NCI-H1048 (cell line): ENCODE results near the gene MAML2.
A peak's percentile ranks its signal among the peaks of the same experiment; 100 is the strongest.

ENCODE experiments used
- DNase-seq: peaks from one replicate; lab custom pipeline; 2025; lab: John Stamatoyannopoulos, UW

MAML2 gene

DNA sequence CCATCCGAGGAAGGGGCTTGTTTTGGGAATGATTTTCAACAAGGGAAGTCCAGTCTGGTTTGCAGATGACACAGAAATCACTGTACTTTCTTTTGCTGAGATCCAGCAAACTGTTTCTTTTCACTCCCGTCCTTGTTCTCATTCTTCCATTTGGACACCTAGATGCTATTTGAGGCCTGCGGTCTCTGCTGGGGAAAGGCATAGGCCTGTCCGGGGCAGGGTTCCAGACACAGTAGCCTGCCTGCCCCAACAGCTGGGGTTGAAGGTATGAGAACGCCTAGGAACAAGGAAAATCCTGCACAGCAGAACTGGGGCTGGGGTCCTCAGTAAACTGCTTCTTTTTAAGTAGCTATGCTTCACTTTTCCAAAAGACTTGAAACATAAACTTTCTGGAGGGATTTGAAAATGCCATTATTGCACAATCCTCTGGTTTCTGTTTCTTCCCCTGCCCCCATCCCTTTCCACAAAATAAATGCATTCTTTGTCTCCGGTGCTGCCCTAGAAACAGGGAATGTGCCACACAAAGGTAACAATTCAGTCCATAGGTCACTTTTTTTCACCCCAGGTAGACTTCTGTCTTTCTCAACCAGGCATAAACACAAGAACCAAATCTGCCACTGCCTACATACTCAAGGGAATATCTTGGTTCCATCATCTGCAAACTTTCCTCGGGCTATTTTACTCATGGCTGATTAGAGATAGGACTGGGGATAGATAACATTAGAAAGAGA is 244.3 kb downstream of the MAML2 start:
- no peak for DNase-seq

DNA sequence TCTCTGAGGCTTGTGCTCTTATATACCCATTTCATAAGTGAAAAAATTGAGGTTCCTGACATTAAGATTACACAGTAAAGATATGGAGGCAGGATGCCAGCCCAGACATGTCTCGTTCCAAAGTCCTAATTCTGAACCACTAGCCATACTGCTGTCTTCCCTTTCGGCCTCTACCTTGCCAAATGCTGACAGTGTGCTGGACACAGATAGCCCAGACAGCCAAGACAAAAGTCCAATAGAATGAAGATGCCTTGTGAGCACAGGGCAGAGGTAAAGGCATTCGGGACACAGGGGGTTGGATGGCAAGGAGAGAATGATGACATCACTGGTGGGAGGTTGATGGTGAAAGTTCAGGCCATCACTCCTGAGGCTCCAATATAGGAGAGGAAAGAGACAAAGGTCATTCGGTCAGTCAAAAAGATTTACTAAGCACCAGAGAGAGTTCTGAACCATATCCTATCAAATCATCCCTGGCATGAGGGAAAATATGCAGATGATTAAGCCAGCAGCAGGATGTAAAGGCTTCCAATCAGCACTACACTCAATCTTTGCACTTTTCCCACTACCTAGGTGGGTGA is 245.1 kb downstream of the MAML2 start:
- no peak for DNase-seq

DNA sequence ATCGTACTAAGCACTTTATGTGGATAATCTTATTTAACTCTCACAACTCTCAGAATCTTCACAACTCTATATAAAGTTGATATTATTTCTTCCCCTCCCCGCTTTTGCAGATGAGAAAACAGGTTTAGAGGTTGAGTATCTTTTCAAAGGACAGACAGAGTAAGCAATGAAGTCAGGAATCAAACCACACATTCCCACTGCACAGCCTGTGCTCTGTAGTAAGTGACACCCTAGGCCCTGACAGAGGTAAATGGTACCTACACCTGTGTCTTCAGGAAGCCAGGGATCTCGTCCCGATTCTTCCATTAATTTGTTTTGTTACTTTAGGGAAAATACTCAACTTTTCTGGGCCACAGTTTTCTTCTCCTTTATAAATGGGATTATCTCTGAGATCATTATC is 246.6 kb downstream of the MAML2 start:
- DNase-seq = no peak

DNA sequence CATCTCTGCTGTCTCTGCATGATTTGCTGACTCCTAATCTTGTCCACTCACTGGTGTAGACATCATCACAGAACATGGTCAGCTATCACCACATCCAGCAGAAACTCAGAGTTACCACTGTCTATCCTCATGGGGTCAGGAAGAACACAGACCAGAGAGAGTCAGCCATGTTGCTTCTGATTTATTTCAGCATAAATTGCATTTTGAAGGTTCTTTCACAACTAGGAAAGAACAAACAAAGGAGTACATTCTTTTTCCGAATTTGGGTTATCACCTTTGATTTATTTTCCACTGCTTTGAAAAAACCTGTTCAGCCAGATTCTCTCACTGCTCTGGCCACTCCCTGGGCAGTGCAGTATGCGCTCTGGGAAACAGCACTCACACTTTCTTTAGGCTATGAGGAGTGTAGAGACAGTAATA is 247.1 kb downstream of the MAML2 start:
- DNase-seq = peak; percentile 45

DNA sequence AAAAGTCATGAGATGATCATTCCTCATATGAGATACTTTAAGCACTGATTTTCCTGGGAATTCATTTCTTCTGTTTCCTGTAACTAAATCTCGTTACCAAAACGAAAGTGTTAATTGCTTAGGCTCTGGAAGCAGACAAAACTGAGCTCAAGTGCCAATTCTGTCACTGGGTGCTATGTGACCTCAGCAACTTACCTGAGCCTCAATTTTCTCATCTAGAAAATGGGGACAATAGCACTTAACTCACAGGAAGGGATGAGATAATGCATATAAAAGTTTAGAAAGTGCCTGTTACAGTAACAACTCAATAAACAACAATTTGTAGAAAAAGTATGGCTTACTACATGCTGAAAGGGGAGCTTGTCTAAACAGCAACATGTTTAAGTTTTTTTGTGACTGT is 248.8 kb downstream of the MAML2 start:
- no peak for DNase-seq

DNA sequence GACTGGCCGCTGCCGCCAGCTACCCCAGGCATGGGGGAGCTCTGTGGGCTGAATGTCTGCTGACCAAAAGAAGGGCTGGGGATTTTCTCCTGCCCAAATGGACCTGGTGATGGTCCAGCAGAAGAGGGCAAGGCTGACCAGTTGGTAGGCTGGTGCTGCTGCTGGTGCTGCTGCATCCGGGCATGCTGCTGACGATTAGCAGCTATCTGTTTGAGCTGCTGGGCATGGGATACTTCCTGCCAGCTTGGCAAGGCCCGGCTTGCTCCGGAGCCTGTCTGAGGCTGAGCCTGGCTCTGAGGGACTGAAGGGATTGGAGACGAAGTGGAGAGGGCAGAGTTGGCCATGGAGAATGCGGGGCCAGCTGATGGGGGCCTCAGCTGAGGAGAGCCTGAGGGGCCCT is 250.5 kb downstream of the MAML2 start:
- no peak for DNase-seq

DNA sequence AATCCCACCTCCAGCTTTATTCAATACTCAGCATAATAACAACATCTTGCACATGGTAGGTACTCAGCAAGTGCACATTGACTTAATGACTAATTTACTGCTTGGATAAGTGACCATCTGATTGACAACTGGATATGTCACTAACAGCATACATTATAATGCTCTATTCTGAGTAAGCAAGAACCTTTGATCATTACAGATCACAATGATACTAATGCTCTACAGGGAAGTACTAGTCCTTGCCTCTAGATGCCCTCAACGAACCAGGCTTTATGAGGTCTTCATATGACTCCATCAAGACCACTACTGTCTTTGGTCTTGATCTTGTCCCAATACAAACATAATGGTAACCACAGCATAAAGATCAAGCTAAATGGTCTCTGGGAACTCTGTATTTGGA is 251.5 kb downstream of the MAML2 start:
- DNase-seq = no peak

DNA sequence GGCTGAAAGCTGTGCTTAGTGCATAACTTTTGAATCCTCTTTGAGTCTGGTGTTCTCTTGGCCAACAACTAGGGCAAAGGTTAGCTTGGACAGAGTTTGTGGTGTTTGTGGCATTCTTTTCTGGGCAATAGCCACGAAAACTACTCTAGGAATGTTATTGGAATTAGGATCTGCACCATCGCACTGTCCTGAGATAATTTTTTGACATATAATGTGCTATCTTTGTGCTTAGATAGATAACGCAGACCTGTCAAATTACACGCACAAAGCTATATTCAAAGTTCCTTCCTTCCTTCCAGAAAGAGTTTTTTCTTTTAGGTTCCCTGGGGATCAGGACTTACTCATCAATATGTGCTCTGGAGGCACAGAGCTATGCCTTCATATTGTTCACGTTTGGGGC is 252.3 kb downstream of the MAML2 start:
- DNase-seq = no peak

DNA sequence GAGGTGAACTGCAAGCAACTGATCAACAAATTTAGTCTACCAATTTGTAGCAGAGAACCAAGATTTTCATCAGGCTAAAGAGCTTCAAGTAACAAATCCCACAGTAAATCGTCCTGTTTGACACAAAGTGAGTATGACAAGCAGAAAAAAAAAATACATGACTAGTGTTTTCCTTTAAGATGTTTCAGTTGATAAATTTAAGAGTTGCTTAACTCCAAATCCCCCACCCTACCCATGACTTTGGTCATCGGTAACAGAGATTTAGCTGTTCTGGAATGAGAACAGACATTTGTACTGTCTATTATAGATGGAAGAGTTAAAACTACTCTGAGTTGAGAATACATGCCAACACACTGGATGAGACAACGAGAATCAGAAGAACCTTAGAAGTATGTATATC is 254.1 kb downstream of the MAML2 start:
- DNase-seq = no peak

DNA sequence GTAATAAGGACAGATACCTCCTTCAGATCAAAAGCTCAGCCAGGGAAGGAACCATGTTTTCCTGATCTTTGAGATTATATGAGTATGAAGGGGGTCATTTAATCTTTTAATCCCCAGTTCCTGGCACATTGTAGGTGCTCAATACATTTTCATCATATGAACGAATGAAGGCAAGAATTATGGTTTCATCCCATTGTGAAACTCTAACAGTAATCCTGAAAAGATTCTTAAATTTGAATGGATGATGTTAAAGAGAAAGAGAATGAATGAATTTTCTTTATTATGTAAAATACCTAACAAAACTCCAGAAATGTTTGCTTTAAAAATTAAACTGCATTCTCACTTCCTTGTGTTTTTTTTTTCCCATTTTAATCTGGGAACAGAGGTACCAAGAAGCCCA is 256.9 kb downstream of the MAML2 start:
- no peak for DNase-seq

DNA sequence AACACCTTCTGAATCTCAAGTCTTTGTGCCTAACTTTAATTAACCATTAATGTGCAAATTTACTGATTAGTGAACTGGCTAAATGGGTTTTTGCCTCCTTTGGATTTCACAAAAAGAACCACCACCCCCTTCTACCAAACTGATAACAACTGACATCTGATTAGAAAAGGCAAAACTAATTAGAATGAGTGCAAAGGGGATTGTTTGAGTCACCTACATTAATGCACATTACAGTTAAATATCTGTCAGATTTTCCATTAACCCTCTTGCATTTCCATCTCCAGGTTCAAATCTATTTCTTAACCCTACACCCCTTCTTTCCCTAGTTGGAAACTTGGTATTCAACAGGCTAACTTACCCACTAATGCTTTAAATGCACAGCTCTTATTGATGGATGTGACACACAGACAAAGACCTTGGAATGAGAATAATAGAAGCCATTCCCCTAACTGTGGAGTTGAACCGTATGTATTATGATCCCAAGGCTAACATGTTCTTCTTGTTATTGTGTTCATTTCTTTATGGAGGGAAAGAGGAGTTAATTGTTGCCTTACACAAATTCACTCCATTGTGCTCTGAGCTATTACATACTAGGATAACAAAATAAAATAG is 257.6 kb downstream of the MAML2 start:
- DNase-seq = no peak

DNA sequence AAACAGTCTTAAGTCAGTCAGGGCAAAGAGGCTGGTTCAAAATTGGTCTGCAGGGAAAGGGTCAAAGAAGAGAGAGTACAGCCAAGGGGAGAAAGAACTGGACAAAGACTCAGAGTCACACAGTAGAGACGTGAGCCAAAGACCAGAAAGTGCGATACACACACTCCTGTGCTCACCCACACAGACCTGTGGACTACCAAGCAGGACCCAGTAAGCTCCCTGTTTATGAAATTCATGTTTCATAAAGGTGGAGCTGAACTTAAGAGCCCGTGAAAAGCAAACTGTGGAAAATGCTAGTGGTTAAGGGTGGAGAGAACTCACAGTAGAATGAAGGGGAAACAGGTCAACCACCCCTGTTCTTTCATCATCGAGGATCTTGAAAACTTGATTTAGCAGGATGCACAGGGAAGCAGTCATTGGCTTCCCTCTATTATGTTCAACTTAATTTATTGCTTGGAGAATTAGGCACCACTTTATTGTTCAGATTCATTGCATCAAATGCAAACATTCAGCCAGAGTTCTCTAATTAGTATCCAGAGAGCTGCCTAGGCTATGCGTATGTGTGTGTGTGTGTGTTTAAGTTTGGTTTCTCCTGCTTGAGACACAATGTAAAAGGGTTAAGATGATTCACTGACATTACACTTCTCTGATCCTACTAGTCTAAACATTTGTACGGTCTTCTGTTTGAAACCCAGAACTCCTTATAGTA is 258.2 kb downstream of the MAML2 start:
- no peak for DNase-seq

DNA sequence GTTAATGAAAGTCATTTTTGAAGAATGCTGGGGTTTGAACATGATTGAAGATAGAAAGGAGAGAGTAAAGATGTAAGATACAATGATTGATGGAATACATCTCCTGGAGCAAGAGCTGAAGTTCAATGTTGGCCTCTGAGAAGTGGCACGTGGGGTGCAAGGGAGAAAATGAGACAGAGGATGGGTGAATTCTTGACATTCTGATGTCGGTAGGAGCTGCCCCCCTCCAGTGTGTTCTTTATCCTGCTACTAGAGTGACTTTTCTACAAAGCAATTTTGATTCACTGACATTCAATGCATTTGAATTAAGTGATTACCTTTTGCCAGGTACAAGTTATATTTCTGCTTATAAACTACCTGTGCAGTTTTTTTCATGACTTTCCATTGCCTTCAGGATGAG is 260.1 kb downstream of the MAML2 start:
- no peak for DNase-seq

DNA sequence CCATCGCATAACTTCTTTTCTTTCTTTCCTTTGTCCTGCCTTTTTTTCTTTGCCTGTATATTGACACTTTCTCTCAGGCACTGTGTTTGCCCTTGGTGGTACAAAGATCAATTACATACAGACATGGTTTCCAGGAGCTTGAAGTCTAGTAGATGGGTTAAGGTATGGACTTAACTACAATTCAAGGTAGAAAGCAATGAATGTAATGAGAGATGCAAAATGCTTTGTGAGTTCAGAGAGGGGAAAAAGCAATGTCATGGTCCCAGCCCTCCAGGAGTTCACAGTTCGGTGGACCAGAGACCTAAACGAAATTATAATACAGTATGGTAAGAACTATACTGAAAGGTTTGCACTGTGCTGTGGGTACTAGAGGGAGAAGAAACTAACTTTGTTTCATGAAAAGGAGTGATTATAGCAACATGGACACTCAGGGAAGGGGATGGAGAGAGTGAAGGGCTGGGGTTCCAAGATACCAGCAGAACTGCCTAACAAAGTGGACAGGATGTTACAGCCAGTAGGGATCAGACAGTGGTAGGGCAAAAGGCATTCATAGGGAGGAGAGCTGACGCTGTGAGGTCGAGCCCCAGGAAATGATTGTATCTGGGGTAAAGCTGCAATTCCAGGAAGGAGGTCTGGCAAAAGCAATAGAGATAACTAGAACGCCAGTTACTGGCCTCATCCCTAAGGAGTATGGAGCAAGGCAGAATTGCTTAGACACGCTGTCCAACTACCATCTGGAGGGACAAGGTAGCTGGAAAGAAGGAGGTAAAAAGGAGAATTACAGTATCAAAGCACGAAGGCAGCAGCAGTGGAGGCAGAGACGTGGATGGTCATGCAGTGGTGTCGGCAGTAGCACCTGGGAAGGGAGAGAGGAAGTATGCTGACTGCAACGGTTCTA is 260.7 kb downstream of the MAML2 start:
- DNase-seq = no peak

DNA sequence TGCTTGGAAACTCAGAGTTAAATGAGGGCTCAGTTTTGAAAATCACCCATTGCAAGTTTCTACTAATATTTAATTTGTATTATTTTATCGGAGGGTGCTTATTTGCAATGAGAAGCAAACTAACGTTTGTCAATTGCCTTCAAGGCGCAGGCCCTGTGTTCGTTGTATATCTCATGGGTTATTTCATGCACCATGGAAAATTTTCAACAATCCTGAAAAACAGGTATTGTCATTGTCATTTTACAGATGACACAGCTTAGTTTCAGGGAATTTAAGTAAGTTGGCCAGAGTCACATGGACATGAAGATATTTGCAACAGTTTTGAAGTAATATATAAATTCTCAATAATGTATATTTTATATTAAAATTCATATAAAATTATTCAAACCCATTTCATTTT is 261.4 kb downstream of the MAML2 start:
- no peak for DNase-seq

DNA sequence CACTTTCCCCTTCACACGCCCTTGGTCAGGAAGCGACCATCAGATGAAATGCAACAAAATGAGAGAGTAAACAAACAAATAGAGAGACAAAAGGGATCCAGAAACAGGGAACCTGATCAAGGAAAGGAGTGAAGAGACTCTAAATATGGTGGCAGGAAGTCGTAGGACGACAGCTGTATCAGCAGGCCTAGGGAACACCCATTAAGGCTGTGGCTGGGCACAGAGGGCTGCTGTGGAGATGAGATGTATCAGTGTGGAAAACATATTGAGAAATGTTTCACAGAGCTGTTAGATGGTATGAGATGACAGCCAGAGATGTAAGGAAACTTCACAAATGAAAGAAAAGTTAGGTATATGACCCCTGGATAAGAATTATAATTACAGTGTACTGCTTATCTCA is 263.3 kb downstream of the MAML2 start:
- no peak for DNase-seq

DNA sequence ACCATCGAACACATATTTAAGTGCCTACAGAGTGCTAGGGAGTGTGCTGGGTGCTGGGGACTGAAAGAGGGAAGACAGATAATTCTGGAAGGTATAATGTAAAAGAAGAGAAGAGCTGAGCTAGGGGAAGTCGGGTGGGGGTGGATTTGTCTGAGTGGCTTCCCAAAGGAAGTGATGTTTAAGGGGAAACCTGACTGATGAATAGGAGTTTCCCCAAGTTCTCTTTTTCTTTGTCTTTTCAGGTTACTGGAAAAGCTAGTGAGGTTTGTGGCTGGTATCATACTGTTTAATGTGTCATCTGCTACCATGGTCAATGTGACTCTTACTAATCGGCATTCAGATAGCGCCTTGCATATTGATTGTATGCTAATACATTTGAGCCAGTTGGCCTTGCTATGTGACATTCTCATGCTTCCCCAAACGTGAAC is 267.4 kb downstream of the MAML2 start:
- no peak for DNase-seq

DNA sequence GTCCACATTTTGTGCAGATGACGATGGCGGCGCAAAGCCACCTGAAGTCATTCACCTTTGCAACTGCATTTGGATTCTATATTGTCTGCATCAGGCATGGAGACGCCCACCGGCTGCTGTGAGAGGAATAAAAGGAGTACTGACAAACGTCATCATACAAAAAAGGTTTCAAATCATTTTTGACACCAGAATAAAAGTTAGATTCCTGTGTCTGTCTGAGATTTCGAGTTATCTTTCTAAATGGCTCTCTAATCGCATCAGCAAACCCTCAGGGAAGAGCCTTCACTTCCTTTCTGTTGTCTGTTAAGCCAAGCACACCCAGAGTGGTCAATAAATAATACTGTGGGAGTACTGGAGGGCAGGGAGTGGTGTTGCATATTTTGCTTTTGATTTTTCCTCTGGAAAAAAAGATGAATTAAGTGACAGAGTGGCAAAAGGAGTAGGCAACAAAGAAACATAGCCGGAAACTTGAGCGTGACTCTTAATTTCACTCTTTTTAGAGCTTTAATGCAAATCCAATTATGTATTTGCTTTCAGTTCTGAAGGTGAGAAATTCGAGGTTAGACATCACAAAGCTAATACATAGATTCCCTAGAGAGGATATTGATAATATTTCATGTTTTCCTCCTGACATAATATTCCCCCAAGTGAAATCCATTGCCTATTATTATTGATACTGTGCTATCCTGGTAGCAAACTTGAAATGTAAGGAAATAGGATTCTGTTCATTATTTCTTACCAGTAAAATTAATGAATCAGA is 268.3 kb downstream of the MAML2 start:
- no peak for DNase-seq

DNA sequence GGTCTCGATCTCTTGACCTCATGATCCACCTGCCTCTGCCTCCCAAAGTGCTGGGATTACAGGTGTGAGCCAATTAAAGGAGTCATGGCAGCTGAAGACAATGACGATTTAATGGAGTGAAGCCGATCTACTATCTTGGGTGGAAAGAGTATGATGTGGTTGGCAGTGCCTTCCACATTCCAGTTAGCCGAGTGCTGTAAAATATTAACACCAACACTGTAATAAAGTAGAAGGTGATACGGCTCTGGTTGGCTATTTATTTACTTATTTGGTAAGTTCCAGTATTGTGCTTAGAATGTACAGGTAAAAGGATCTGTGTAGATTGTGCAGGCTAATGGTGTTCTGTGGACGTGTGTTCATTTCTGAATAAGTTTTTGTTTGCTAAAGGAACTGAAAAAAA is 269.5 kb downstream of the MAML2 start:
- DNase-seq = no peak

DNA sequence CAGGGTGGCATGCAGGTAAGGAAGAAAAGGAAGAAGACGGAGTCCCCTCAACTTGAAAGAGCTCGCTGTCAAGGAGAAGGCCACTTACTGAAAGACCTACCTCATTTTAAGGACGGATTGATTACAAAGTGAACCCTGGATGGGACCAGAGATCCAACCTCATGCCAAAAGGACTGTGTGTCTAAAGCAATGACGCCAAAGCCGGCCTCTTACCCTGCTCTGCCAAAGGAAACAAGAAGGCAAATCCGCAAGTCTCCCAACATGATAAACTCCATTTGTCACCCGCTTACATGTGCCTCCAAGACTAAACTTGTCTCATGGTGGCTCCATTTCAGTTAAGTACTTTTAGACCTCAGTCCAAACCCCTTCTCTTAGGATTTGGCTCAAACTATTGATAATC is 270.4 kb downstream of the MAML2 start:
- no peak for DNase-seq

DNA sequence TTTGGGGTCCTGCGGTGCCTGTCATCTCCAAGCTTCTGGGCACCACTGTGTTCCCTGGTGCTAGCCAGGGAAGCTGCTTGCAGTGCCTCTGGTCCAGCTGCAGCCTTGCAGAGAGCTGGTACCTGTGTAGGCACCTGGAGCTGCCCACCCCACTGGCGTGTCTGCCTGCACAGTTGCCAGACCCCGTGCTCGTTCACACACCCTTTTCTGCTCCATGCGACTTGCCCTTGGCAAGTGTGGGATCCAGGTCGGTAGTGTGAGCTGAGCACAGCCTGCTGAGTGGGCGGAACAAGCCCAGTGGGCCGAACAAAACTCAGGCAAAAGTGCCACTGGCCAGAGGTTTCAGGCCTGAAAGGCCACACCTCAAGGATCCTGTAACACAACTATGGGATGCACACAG is 272.5 kb downstream of the MAML2 start:
- DNase-seq = no peak
